ENCODE measurements around the gene TMUB1. TPM values are rescaled to one million over a fixed set of nuclear protein-coding genes. Genes with fewer than 3 reads are reported as not detected.

Gene TMUB1
- total and polyA plus RNA-seq, 4 experiments from 2014 or later = 42.6 to 66.7 (median 48.8) TPM

DNA sequence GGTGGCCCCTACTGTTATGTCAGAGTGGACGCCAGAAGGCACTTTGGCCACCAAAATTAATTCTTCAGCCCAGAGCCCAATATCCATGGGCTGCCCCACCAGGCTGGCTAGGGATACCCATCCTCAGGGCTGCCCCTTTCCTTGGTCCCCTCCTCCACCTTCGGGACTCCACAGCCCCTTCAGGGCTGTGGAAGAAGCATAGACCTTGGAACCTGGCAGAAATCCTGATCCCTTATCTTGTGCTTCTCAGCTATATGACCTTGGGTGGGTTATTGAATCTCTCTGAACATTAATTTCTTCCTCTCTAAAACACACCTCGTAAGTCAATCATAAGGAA, 499 bp upstream of the TMUB1 start:
- no peak for DNase-seq
- ChIA-PET CTCF (ENCODE audit: partially characterized antibody) (interaction anchor here (1.1 to 5.6 kb wide), 6 partner anchors 12 to 66 kb away, joined by 3 to 29 read pairs (median 6); partner anchors contain the start of gene ABCB8), POLR2A (ENCODE audit: partially characterized antibody) (interaction anchor here (0.7 to 6.4 kb wide), 9 partner anchors 16 to 1585 kb away, joined by 3 to 68 read pairs (median 6); partner anchors contain the start of genes ABCB8, CDK5 and SLC4A2)
- H3K27ac ChIP-seq (ENCODE audit: low read depth, low read length) = peak overlapping the region; percentile 90
- intact Hi-C loops (cut with micrococcal nuclease) = loop anchor here (1.0 to 10.0 kb wide), 3 partner anchors 55 to 149 kb away; partner anchors contain the start of genes ABCB8, CHPF2 and KCNH2
- peaks cover 0 to 15% of the 10 kb centered on the region in 2 donors for H3K36me3 Mint-ChIP-seq
- peak overlapping the region; percentile 36 to 74 for H3K4me3 ChIP-seq (ENCODE audit: low read length in 2 of 2)
- H3K4me1 ChIP-seq (ENCODE audit: insufficient read depth, low read length) = peaks cover 68% of the 10 kb centered on the region
- H3K4me3 Mint-ChIP-seq = peak overlapping the region; percentile 75 to 95 (median 82)
- H3K9me3 ChIP-seq (ENCODE audit: control insufficient read depth in 1 of 2, low read length in 2 of 2) = no peaks in the 10 kb centered on the region
- no peaks in the 10 kb centered on the region for H3K27me3 Mint-ChIP-seq
- H3K4me1 Mint-ChIP-seq = peaks cover 25 to 59% (median 40%) of the 10 kb centered on the region in 4 donors
- H3K27ac Mint-ChIP-seq = peak overlapping the region; percentile 87 to 96 (median 91)
- no peaks in the 10 kb centered on the region for H3K27me3 ChIP-seq (ENCODE audit: insufficient read depth, low read length)
- peaks cover 5% of the 10 kb centered on the region for H3K36me3 ChIP-seq (ENCODE audit: insufficient read depth, low read length)
- peaks cover 0 to 2% (median 0%) of the 10 kb centered on the region in 8 donors for H3K9me3 Mint-ChIP-seq

DNA sequence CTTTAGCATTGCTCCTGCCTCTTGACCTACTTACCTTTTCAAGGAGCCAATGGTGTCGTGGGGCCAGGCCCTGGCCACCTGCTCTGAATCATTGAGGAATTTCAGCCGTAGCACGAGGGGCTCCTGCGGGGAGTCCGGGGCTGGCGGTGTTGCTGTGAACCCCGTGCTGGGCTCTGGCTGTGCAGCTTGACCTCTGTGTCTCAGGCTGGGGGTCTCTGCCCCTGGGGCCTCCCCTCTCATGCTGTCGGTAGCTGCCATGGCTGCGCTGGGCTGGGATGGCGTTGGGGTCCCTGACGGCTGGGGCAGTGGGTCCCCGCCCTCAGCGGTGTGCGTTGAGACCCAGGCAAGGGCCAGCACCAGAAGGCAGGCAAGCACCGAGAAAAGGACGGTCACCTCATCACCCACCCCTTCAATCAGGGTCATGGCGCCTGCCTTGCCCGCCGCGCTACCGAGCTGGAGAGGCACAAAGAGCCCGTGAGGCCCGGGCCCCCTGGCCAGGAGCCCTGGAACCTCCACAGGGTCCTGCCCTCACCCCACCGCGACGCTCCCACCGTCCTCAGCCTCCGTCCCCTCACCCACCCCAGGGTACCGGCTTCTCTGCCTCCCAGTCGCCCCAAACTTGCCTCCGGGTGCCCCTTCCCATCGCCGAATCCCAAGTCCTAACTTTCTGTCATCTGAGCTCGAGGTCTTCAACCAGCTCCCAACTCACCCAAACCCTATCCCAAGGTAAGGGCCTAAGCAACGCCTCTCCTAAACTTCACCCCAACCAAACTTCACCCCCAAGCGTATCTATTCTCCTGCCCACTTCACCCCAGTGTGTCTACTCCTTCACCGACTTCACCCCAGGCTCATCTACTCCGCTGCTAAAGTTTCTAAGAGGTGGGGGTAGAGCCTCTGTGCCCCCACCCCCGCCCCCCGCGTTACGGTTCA, 887 bp downstream of the TMUB1 start:
- peak overlapping the region; percentile 90 to 99 (median 97) for H3K27ac Mint-ChIP-seq
- H3K4me1 Mint-ChIP-seq = peaks cover 25 to 59% (median 38%) of the 10 kb centered on the region in 4 donors
- Histone ChIP-seq H3K27me3 (ENCODE audit: insufficient read depth, low read length) (no peaks in the 10 kb centered on the region), H3K4me1 (ENCODE audit: insufficient read depth, low read length) (peaks cover 58% of the 10 kb centered on the region), H3K9me3 (ENCODE audit: control insufficient read depth in 1 of 2, low read length in 2 of 2) (no peaks in the 10 kb centered on the region), H3K27ac (ENCODE audit: low read depth, low read length) (peak overlapping the region; percentile 90), H3K36me3 (ENCODE audit: insufficient read depth, low read length) (peaks cover 5% of the 10 kb centered on the region), H3K4me3 (ENCODE audit: low read length in 2 of 2) (peak overlapping the region; percentile 29 to 74)
- H3K9me3 Mint-ChIP-seq = peaks cover 0 to 2% (median 0%) of the 10 kb centered on the region in 8 donors
- DNase-seq = no peak
- no peaks in the 10 kb centered on the region for H3K27me3 Mint-ChIP-seq
- intact Hi-C loops (cut with micrococcal nuclease) = loop anchor here (1.0 to 10.0 kb wide), 3 partner anchors 54 to 150 kb away; partner anchors contain the start of genes ABCB8, CHPF2 and KCNH2
- ChIA-PET POLR2A (ENCODE audit: partially characterized antibody) (interaction anchor here (0.5 to 6.4 kb wide), 13 partner anchors 10 to 265 kb away, joined by 3 to 68 read pairs (median 6); partner anchors contain the start of genes ABCB8, CDK5 and SLC4A2), CTCF (ENCODE audit: partially characterized antibody) (interaction anchor here (2.8 kb wide), 1 partner anchor 54 kb away, joined by 11 read pairs; the partner anchor contains the start of gene ABCB8)
- H3K4me3 Mint-ChIP-seq = peak overlapping the region; percentile 84 to 95 (median 92)
- H3K36me3 Mint-ChIP-seq = peaks cover 0 to 18% of the 10 kb centered on the region in 2 donors

DNA sequence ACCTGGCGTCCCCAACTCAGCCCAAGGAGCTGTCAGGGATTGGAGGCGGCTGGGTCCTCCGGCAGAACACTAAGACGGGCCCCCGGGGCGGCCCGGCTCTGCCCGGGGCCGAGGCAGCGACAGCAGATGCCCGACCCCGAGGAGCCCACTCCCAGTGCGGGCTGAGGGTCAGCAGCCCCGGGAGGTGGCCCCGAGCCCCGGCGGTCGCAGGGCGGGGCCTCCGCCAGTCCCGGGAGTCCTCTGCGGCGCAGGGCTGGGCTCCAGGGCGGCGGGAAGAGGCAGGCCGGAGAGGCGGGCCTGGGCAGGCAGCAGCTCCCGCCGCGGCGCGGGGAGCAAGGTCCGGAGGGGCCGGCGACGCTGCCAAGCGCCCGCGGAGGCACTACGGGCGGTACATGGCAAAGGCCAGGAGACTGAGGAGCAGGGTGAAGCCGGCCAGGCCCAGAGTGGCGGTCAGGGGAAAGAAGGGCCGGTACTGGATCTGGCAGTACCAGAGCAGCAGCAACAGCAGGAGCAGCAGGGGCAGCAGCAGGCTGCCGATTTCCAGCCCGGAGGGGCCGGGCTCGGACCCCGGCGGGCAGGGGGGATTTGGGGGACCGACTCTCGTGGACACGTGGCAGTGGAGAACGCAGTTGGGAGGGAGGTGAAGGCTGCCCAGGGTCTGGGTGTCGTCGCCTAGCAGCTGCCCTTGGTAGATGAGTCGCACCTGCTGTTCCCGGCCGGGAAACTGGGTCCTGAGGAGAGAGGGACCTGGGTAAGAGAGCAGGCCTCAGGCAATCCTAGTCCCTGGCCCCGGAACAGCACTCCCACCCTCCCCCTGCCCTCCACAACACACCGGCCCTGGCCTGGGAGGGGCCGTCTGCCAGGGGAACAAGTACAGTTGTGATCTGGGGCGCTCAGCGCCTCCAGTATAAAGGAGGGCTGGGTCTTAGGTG, 1.9 kb downstream of the TMUB1 start:
- H3K4me3 Mint-ChIP-seq = peak overlapping the region; percentile 44 to 92 (median 87)
- Histone ChIP-seq H3K4me1 (ENCODE audit: insufficient read depth, low read length) (peaks cover 55% of the 10 kb centered on the region), H3K36me3 (ENCODE audit: insufficient read depth, low read length) (peaks cover 5% of the 10 kb centered on the region), H3K4me3 (ENCODE audit: low read length in 2 of 2) (peak overlapping the region in 1 of 2 donors; percentile 91), H3K27me3 (ENCODE audit: insufficient read depth, low read length) (no peaks in the 10 kb centered on the region), H3K27ac (ENCODE audit: low read depth, low read length) (peak overlapping the region; percentile 90), H3K9me3 (ENCODE audit: control insufficient read depth in 1 of 2, low read length in 2 of 2) (no peaks in the 10 kb centered on the region)
- intact Hi-C loops (cut with micrococcal nuclease) = loop anchor here (5.0 to 10.0 kb wide), 2 partner anchors 107 to 151 kb away; partner anchors contain the start of genes CHPF2 and KCNH2
- H3K27ac Mint-ChIP-seq = peak overlapping the region; percentile 46 to 90 (median 80)
- no peaks in the 10 kb centered on the region for H3K27me3 Mint-ChIP-seq
- H3K9me3 Mint-ChIP-seq = peaks cover 0 to 2% (median 0%) of the 10 kb centered on the region in 8 donors
- DNase-seq = no peak
- peaks cover 0 to 18% of the 10 kb centered on the region in 2 donors for H3K36me3 Mint-ChIP-seq
- peaks cover 25 to 59% (median 38%) of the 10 kb centered on the region in 4 donors for H3K4me1 Mint-ChIP-seq
- ChIA-PET CTCF (ENCODE audit: partially characterized antibody) (no interaction called here), POLR2A (ENCODE audit: partially characterized antibody) (interaction anchor here (0.6 to 6.4 kb wide), 14 partner anchors 13 to 143 kb away, joined by 3 to 68 read pairs (median 4); partner anchors contain the start of genes ABCB8, CDK5 and SLC4A2)

DNA sequence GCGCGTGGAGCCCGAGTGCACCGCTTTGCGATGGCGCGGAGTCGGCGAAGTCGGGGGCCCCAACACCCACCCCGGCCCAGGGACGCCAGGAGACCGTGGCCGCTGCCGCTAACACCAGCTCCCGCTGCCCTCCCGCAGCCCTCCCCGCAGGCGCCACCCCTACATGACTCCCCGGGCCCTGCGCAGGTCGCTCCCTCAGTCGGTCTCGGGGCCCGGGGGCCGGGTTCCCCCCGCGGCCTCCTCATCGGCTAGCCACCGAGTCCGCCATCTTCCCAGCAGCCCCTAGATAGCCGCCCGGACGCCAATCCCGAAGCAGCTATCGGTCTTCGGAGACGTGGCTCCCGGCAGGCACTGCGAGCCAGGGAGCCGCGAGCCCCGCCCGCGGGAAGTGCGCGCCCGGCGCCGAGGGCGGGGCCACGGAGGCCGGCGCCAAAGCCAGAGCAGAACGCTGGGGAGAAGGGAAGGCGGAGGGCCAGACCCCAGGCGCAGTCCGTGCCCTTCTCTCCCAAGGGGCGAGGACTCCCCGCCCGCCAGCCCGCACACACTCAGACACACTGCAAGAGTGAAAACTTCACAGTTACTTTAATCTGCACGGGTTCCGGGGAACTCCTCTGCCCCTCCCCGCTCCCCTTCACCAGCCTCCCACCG, 2.6 kb downstream of the TMUB1 start, which contains the start of gene FASTK:
FASTK (minus strand) TSS at position 288 of the 648 bp plus-strand sequence; CDS start at position 245, 43 bp downstream.
- CTCF ChIA-PET (ENCODE audit: partially characterized antibody) = no interaction called here
- Mint-ChIP-seq H3K4me1 (peaks cover 23 to 57% (median 36%) of the 10 kb centered on the region in 4 donors), H3K27me3 (no peaks in the 10 kb centered on the region), H3K9me3 (peaks cover 0 to 2% (median 0%) of the 10 kb centered on the region in 8 donors), H3K27ac (peak within 1 kb of the TSS; percentile 72 to 97 (median 91)), H3K36me3 (peaks cover 0 to 23% of the 10 kb centered on the region in 2 donors), H3K4me3 (peak within 1 kb of the TSS; percentile 85 to 92 (median 89))
- POLR2A ChIA-PET (ENCODE audit: partially characterized antibody) = interaction anchor here (0.6 to 6.4 kb wide), 13 partner anchors 12 to 142 kb away, joined by 3 to 68 read pairs (median 4); partner anchors contain the start of genes ABCB8, CDK5 and SLC4A2
- H3K27ac ChIP-seq (ENCODE audit: low read depth, low read length) = peak within 1 kb of the TSS; percentile 90
- H3K9me3 ChIP-seq (ENCODE audit: control insufficient read depth in 1 of 2, low read length in 2 of 2) = no peaks in the 10 kb centered on the region
- no peaks in the 10 kb centered on the region for H3K27me3 ChIP-seq (ENCODE audit: insufficient read depth, low read length)
- intact Hi-C loops (cut with micrococcal nuclease) = loop anchor here (1.0 to 10.0 kb wide), 3 partner anchors 22 to 152 kb away; partner anchors contain the start of genes CHPF2 and KCNH2
- peak; percentile 86 to 92 (median 89) for DNase-seq
- peaks cover 52% of the 10 kb centered on the region for H3K4me1 ChIP-seq (ENCODE audit: insufficient read depth, low read length)
- peak within 1 kb of the TSS; percentile 91 to 93 for H3K4me3 ChIP-seq (ENCODE audit: low read length in 2 of 2)
- peaks cover 5% of the 10 kb centered on the region for H3K36me3 ChIP-seq (ENCODE audit: insufficient read depth, low read length)

DNA sequence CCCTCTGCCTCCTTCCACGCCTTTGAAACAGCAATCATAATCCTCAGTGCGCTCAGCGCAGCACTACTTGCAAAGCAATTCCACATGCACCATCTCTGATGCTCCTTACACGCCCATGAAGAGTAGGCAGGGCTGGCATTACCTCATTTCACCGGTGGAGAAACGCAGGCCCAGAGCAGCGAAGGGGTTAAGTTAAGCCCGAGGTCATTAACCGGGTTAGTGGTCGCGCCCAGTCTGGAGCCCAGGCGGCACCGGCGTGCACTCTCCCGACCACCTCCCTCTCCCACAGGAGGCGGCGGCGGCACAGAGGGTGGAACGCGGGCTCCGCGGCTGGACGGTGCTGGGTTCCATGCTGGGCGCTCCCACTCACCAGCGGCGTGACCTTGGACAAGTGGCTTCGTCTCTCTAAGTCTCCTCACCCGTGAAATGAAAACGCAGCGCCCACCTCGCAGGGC, 3.2 kb downstream of the TMUB1 start:
- H3K36me3 Mint-ChIP-seq = peaks cover 0 to 26% of the 10 kb centered on the region in 2 donors
- H3K27me3 Mint-ChIP-seq = no peaks in the 10 kb centered on the region
- Histone ChIP-seq H3K9me3 (ENCODE audit: control insufficient read depth in 1 of 2, low read length in 2 of 2) (no peaks in the 10 kb centered on the region), H3K27me3 (ENCODE audit: insufficient read depth, low read length) (no peaks in the 10 kb centered on the region), H3K4me1 (ENCODE audit: insufficient read depth, low read length) (peaks cover 47% of the 10 kb centered on the region), H3K36me3 (ENCODE audit: insufficient read depth, low read length) (peaks cover 9% of the 10 kb centered on the region), H3K27ac (ENCODE audit: low read depth, low read length) (peak overlapping the region; percentile 90), H3K4me3 (ENCODE audit: low read length in 2 of 2) (peak overlapping the region; percentile 91 to 93)
- CTCF ChIA-PET (ENCODE audit: partially characterized antibody) = no interaction called here
- peaks cover 0 to 2% (median 0%) of the 10 kb centered on the region in 8 donors for H3K9me3 Mint-ChIP-seq
- H3K4me3 Mint-ChIP-seq = peak overlapping the region; percentile 83 to 90 (median 88)
- POLR2A ChIA-PET (ENCODE audit: partially characterized antibody) = interaction anchor here (0.6 to 6.4 kb wide), 12 partner anchors 12 to 142 kb away, joined by 3 to 68 read pairs (median 4); partner anchors contain the start of genes ABCB8, CDK5 and SLC4A2
- intact Hi-C loops (cut with micrococcal nuclease) = loop anchor here (1.0 to 10.0 kb wide), 3 partner anchors 22 to 152 kb away; partner anchors contain the start of genes CHPF2 and KCNH2
- no peak for DNase-seq
- peak overlapping the region; percentile 72 to 97 (median 91) for H3K27ac Mint-ChIP-seq
- peaks cover 18 to 51% (median 31%) of the 10 kb centered on the region in 4 donors for H3K4me1 Mint-ChIP-seq

Data from CD4-positive, alpha-beta memory T cell (primary cell).